ENCODE results near the gene ESR1.
A peak's percentile ranks its signal among the peaks of the same experiment; 100 is the strongest.

The ESR1 gene

GRCh38 chr6:151807513-151808370 is at the start of gene ESR1:
Gene ESR1, plus strand, starts transcription at chr6:151807682. Its CDS starts 231 bp downstream, at chr6:151807913.
- no peak for DNase-seq

GRCh38 chr6:151760486-151760885 is 47.0 kb upstream of the ESR1 start:
- DNase-seq = no peak

- no peak for DNase-seq
Observed at GRCh38 chr6:151761851-151762250, 45.6 kb upstream of the ESR1 start.

GRCh38 chr6:151762817-151763216 is 44.7 kb upstream of the ESR1 start:
- DNase-seq = no peak

GRCh38 chr6:151763303-151763702 is 44.2 kb upstream of the ESR1 start:
- DNase-seq = no peak

GRCh38 chr6:151763938-151764680 is 43.4 kb upstream of the ESR1 start:
- peak; percentile 6 to 24 for DNase-seq

- DNase-seq = peak; percentile 14 to 30
Observed at GRCh38 chr6:151765444-151765886, 42.0 kb upstream of the ESR1 start.

- no peak for DNase-seq
Observed at GRCh38 chr6:151772446-151772845, 35.0 kb upstream of the ESR1 start.

GRCh38 chr6:151773382-151773781 is 34.1 kb upstream of the ESR1 start:
- DNase-seq = no peak

GRCh38 chr6:151782560-151782959 is 24.9 kb upstream of the ESR1 start:
- DNase-seq = no peak

GRCh38 chr6:151783692-151784091 is 23.8 kb upstream of the ESR1 start:
- no peak for DNase-seq

- no peak for DNase-seq
Observed at GRCh38 chr6:151784441-151785214, 22.9 kb upstream of the ESR1 start.

- no peak for DNase-seq
Observed at GRCh38 chr6:151796842-151797530, 10.5 kb upstream of the ESR1 start.

GRCh38 chr6:151803743-151804142 is 3.7 kb upstream of the ESR1 start:
- DNase-seq = no peak

GRCh38 chr6:151804585-151805285 is 2.7 kb upstream of the ESR1 start:
- no peak for DNase-seq

GRCh38 chr6:151805286-151805840 is 2.1 kb upstream of the ESR1 start:
- no peak for DNase-seq

- no peak for DNase-seq
Observed at GRCh38 chr6:151806757-151807512, 547 bp upstream of the ESR1 start.

GRCh38 chr6:151808371-151809241 is 1.1 kb downstream of the ESR1 start:
- no peak for DNase-seq

- no peak for DNase-seq
Observed at GRCh38 chr6:151811081-151811480, 3.6 kb downstream of the ESR1 start.

- DNase-seq = no peak
Observed at GRCh38 chr6:151813858-151814257, 6.4 kb downstream of the ESR1 start.
